Measurements from ENCODE around the gene DNAH17.

DNA sequence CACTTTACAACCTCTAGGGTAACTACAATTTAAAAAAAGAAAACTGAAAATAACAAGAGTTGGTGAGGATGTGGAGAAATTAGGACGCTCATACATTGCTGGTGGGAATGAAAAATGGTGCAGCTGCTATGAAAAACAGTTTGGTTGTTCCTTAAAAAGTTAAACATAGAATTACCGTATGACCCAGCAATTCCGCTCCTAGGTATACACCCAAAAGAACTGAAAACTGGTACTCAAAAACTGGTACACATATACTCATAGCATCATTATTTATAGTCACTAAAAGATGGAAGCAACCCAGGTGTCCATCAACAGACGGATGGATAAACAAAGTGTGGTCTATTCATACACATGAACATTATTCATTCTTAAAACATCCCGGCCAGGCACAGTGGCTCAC, 42.9 kb upstream of the DNAH17 start:
- TF ChIP-seq, protein P1, sequence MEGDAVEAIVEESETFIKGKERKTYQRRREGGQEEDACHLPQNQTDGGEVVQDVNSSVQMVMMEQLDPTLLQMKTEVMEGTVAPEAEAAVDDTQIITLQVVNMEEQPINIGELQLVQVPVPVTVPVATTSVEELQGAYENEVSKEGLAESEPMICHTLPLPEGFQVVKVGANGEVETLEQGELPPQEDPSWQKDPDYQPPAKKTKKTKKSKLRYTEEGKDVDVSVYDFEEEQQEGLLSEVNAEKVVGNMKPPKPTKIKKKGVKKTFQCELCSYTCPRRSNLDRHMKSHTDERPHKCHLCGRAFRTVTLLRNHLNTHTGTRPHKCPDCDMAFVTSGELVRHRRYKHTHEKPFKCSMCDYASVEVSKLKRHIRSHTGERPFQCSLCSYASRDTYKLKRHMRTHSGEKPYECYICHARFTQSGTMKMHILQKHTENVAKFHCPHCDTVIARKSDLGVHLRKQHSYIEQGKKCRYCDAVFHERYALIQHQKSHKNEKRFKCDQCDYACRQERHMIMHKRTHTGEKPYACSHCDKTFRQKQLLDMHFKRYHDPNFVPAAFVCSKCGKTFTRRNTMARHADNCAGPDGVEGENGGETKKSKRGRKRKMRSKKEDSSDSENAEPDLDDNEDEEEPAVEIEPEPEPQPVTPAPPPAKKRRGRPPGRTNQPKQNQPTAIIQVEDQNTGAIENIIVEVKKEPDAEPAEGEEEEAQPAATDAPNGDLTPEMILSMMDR (IDR thresholded peaks at IDR 0.05) = no peak
- TF ChIP-seq POLR2A (IDR thresholded peaks at IDR 0.05) = no peak

Measured in transverse colon (tissue), 3 donors.